DMS53 treated with DMSO at 0.1 percent for 48 hours (cell line): ENCODE results near the gene NEK2.
"Not testable (repeated sequence)": the region's sequence is repeated elsewhere in the genome, so short reads cannot be mapped to it uniquely, and the experiment has no call there.

ENCODE experiments used
- DNase-seq: peaks from one replicate; lab custom pipeline; 2025; ENCODE audit not compliant: unreplicated experiment; lab: John Stamatoyannopoulos, UW

Gene NEK2

DNA sequence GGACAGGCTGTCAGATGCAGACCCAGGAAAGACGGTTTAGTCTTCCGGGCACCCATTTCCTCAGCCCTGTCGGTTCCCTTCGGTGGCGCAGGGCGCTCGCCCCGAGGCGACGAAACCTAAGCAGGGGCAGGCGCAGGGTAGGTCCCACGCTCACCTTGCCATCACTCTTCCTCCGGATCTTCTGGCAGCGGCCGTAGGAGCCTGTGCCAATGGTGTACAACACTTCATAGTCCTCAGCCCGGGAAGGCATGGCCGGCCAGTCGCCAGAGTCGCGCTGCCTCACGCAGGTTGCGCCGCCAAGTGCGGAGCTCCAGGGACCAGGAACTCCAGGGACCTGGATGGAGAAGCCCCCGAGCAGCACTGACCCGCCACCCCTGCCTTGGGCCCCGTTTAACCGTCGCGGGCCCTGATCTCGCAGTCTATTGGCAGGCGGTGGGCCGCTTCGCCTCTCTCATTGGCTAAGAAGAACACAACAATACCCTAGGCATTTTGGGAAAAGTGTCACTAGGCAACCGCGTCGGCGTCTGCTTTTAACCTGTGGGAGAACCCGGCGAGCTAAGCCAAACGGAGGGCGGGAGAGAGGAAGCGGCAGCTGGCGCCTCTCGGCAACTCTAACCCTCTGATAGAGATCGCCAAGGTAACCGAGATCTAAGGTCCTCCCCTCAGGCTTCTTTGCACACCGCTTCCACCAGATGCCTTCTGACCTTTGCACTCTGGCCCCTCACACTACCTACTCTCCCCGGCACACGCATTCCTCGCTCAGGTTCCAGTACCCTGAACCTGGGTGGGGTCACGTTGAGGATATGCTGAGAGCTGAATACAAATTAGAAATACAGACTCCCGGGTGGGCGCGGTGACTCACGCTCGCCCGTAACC, at the start of gene NEK2:
Gene NEK2 (minus strand): TSS at position 392 of the 876 bp plus-strand sequence. CDS start 142 bp downstream, at position 250.
- DNase-seq = peak; percentile 98

DNA sequence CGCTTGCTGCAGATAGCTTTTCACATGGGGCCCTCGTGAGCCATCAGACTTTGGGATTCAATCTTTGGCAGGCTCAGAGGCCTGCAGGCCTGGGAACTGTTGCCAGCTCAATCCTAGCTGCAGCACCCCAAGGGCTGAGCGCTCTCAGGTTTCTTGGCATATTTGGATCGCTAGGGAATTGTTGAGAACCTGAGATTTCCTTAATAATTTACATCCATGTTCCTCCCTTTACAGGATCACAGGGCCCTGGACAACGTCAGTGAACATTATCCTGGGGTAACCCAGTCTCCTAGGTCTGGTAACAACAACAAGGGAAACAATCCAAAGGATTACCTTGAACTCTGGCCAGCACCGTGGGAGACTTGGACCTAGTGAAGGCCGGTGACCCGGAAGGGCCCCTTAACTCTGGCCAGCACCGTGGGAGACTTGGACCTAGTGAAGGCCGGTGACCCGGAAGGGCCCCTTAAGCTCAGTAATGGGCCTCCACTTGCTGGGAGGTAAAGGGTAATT, 49.3 kb upstream of the NEK2 start:
- DNase-seq = no peak

DNA sequence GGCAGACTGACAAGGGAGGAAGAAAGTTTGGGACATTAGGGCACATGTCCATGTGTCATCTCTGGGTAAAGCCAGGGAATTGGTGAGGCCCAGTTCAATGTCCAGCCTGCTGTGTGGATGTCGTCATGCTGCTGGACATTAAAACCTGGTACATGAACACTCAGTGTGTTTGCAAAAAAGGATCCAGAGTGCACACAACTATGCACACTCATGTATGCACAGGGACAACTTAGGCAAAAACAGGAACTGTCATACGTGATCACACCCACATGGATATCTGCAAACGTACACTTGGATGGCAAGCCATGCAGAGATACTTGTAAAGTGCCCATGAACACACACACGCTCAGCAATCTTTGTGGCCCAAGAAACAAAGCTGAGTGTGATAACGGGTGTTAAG, 47.9 kb upstream of the NEK2 start:
- DNase-seq = no peak

DNA sequence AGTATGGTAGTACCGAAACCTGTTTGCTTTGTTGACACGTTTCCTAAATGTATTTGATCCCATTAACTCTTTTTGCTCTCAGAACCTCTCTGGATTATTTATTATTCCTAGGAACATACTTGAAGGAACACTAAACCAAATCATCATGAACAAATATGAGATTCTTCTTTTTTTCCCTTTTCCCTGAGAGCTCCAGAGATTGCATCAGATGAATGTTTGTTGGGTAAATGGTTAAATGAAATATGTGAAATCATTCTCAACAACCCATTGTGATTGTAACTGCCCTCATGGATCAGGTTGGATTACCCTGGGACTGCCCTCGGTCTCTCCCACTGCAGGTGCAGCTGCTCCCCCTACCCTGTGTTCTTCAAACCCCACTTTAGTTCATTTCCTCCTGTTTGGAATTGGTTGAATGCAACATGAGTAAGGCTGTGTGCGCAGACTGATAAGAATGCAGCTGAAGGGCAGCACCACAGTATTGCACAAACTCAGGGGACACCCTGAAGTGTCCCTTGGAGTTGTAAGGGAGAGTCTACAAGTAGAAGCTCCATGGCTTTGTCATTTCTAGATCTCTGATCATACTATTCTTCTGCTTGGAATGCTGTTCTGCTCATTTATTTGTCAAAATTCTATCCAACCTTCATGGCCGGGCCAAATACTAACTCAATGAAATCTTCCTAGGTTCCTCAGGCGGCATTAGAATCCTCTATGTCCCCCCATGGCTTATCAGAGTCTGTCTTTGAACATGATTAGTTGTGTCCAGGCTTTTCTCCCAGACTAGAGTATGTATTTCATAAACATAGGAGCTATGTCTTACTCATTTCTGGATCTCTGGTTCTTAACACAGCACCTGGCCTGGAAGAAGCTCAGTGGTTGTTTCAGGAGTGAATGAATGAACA, 47.1 kb upstream of the NEK2 start:
- no peak for DNase-seq

DNA sequence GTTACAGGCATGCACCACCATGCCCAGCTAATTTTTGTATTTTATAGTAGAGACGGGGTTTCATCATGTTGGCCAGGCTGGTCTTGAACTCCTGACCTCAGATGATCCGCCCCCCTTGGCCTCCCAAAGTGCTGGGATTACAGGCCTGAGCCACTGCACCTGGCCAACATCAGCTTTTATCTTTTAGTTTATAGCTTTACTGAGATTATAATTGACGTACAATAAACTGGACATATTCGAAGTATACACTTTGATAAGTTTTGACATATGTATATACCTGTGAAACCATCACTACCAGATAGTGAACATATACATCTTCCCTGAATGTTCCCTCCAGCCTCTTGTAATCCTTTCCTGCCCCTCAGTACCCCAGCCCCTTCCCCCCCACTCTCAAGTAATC, 41.1 kb upstream of the NEK2 start:
- DNase-seq = not testable (repeated sequence)

DNA sequence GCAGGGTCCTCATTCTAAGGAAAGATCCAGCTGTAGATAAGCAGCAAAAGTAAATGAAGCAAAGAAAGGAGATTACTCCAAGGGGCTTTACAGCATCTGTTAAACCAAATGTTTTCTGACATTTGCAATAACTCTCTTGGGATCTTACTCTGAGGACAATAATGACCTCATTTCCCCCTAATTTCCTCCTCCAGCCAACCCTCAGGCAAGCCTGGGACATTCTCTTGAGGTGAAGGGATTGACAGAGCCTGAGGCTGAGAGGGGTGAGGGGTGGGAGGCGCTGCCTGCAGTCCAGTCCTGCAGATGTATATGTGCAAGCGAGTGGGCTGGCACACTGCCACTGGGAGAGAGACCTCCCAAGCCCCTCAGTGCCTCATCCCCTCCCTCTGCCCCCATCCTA, 40.5 kb upstream of the NEK2 start:
- DNase-seq = no peak

DNA sequence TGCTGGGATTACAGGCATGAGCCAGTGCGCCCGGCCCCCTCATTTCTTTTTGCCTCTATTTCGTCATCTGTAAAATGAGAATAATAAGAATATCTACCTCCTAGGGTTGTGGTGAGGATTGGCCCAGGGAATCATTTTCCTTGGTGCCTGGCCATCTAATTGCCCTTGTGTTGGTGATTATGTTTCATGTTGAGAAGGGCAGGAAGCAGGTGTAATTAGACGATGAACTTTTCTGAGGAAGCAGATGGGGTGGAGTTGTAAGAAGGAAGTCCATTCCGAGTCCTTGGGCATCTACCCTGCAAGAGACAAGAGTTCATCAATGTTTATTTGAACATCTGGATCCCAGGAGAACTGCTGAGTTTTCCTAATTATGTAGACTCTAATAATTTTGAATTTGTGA, 38.7 kb upstream of the NEK2 start:
- no peak for DNase-seq

DNA sequence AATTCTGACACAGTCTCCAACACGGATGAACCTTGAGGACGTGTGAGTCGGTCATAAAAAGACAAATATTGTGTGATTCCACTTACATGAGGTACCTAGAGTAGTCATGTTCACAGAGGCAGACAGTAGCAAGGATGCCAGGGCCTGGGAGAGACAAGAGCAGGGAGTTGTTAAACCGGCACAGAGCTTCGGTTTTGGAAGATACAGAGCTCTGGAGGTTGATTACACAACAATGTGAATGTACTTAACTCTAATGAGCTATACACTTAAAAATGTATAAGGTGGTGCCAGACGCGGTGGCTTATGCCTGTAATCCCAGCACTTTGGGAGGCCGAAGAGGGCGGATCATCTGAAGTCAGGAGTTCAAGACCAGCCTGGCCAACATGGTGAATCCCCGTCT, 37.8 kb upstream of the NEK2 start:
- no peak for DNase-seq

DNA sequence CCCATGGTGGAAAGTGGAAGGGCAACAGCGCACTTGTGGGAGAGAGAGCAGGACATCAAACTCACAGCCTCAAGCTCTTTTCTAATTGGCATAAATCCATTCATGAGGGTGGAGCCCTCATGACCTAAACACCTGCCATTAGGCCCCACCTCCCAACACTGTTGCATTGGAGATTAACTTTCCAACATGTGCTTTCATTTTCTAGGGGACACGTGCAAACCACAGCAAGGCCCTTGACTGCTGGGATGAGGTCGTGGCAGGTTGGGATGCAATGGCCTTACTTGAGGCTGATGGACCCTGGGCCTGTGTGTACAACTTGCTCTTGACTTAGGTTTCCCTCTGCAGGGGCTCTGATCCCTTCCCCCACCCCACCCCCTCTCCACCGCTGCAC, 35.9 kb upstream of the NEK2 start:
- no peak for DNase-seq

DNA sequence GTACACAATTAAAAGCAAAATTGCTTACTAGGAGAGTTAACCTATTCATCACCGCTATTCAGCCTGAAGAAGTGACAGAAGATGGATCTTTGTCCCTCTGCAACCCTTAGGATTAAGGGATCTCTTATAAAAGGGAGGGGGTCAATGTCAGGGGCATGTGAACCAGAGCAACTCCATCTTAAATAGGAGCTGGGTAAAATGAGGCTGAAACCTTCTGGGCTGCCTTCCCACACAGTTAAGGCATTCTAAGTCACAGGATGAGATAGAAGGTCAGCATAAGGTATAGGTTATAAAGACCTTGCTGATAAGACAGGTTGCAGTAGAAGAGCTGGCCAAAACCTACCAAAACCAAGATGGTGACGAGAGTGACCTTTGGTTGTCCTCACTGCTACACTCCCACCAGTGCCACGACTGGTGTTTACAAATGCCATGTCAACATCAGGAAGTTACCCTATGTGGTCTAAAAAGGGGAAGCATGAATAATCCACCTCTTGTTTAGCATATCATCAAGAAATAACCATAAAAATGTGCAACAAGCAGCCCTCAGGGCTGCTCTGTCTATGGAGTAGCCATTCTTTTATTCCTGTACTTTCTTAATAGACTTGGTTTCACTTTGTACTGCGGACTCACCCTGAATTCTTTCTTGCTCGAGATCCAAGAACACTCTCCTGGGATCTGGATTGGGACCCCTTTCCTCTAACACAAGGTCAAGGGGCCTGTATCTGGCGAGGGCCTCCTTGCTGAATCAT, 35.3 kb upstream of the NEK2 start:
- DNase-seq = no peak

DNA sequence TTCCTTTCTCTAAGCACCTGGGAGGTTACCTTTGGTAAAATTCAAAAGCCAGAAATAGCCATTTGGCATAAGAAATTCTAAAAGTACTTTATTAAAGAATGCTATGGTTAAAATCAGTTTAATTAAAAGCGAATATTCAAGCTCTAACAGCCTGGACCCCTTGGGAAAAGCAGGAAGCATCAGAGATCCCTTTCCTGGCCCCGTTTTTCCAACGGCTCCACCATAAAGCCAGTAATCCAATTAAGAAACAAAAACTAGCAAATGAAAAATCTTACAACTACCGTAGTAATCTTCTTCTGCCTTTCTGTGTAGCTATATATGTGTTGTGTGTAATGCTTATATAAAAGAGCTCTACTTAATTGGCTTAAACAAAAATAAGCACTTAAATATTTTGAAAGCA, 33.5 kb upstream of the NEK2 start:
- no peak for DNase-seq

DNA sequence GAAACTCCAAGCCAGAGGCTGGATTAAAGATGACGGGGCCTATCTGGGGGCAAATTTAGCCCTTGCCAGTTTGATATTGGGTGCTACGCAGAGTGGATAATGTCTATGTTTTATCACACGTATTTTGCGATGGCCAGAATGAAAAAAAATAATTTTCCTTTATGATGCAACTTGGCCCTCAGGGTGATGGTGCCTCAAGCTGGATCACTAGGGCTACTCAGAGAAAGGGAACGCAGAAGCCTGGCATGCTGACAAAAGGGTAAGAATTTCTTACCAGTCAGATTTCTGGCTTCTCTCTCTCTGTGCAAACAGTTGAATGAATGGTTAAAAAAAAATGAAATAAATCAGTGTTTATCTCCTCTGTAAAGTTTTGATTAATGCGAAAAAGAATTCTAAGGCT, 32.6 kb upstream of the NEK2 start:
- DNase-seq = no peak

DNA sequence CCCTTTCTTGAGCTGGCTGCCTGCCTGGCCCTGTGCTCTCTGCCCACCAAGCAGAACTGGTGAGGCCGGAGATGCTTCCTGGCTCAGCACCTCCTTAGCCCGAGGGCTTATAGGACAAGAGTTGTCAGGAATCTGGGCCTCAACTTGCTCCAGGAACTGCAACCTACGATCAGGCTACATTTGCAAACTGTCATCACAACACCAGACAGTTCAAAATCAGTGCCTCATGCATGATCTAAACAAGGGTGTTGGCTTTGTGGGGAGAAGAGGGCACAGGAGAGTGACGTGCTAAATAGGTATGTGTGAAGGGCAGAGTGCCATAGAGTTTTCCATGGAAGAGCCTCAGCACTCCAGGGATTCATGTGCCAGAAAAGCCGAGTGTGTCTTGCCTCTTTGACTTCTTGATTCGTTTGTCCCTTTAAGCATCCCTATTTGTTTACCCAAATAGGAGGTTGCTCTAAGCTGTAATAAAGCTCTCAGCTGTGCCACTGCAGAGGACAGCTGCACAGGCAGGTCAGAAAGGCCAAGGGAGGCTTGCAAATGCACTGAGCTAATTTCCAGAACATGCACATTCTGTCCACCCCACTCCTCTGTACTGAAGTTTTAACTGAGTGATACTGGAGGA, 30.2 kb upstream of the NEK2 start:
- peak; percentile 20 for DNase-seq

DNA sequence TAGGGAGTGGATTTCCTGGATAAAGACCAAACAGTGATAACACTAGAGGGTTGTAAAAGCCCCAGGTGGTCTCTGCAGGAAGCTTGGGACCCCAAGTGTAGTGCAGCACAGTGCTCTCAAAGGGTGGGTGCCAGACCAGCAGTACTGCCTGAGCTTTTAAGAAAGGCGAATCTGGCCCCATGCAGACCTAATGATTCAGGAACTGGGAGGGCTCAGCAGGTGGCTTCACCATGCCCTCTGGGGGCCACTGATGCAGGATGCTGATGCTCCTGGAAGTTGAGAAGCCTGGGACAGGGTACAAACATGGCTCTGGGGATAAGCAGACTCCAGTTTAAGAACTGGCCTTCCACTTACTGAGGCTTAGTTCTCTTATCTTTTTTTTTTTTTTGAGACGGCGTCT, 29.1 kb upstream of the NEK2 start:
- peak; percentile 43 for DNase-seq

DNA sequence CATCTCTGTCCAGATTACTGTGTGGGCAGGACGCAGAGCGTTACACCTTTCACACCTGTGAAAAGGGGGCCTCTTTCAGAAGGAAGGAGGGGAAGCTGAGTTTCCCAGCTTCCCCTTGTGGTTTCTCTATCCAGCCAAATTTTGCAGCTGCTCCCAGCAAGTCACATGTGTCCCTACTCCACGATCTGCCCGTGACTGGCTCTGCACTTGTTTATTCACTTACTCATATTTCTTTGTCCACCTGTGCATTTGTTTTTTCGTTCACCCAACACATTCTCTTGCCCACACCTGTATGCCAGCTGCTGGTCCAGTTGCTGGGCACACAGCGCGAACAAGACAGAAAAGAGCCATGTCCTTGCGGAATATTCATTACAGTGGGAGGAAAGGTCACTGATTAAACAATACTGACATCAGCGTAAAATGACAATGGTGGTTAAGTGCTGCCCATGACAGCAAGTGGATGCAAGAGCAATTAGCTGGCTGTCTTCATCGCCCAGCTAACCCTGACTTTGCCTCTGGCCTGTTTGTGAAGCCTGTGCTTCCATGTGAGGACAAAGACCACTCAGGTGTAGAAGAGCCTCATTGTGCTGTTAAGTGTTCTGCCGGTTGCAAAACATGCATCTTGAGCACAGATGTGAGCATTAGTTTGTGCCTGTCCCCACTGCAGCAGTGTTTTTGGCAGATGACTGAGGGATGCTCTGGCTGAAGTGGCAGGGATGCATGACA, 28.6 kb upstream of the NEK2 start:
- peak; percentile 99 for DNase-seq

DNA sequence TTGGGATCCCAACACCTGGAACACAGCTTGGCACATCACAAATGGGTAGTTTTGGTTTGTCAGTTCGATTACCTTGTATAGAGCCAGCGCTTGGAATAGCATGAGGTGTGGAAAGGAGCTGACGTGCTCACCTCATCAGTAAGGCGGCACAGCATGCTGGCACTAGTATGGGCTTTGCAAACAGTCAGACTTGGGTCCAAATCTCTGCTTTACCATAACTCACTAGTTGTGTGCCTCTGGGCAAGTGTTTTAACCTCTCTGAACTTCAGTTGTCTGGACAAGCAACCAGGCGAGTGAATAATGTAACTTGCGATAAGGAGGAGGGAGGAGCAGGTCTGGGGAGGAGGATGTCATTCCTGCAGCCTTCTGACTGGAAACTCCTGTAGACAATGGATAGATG, 26.3 kb upstream of the NEK2 start:
- DNase-seq = no peak

DNA sequence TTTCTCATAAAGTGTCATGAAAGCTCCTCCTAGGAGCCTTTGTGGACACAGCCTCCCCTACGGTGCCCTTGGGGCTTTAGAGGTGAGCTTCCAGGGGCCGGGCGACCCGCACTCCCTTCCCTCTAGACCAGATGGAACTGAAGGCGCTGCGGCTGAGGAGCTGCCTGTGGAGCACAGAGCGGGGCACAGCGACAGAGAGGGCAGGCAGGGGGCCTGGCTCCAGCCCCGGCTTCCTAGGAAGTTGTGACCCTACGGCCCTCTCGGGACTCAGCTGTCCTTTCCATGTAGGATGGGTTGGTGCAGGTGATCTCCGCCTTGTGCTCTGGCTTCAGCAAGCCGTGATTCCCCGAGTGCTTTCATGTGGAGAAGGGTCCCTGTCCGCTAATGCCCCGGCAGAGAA, 23.6 kb upstream of the NEK2 start:
- DNase-seq = no peak

DNA sequence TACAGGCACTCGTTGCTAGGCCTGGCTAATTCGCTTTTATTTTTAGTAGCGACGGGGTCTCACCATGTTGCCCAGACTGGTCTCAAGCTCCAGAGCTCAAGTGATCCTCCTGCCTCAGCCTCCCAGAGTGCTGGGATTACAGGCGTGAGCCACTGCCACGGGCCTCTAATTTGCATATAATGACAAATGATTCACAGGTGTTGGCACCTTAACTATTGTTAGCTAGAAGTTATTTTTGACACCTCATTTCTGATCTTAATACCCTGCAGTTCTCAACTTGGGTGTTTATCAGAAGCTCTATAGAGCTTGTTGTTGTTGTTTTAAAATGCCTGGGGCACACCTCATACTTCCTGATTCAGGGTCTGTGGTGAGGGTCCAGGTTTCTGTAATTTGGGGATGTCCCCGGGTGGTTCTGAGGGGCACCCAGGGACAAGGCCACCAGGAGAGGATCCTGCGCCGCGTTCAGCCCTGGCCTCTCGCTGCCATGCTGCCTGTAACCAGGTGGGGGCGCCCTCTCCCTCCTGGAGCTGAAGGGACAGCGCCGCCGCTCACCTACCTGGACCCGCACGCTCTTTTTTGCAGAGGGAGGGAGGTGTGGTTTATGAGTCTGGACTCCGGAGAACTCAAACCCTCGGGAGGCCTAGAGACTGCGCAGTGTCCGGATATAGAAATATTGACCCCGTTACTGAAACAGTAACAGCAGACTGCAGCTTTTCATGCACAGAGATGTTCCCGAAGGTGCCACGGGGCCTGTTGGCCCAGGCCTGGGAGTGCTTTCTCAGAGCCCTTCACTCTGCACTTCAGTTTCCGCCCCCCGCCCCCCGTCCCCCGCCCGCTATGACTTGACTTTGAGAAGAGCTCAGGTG, 23.0 kb upstream of the NEK2 start:
- peak; percentile 85 for DNase-seq

DNA sequence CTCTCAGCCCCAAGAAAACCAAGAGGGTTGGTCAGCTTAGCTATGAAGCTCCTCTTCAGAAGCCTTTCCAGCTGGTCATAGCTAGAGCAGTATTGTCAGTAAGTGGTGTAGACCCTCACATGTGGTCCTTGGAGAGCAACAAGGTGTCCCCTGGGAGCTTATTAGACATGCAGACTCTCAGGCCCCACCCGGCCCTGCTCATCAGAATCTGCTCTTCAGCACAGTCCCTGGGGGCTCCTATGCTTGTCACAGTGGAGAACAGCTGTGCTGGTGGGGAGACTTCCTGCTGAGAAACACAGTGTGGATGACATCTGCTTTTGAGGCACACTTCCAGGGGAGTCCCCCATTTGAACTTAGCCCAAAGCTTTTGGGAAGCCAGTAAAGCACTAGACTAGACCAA, 21.9 kb upstream of the NEK2 start:
- DNase-seq = no peak
